Measurements from ENCODE around the gene TTI1.

The TTI1 gene

DNA sequence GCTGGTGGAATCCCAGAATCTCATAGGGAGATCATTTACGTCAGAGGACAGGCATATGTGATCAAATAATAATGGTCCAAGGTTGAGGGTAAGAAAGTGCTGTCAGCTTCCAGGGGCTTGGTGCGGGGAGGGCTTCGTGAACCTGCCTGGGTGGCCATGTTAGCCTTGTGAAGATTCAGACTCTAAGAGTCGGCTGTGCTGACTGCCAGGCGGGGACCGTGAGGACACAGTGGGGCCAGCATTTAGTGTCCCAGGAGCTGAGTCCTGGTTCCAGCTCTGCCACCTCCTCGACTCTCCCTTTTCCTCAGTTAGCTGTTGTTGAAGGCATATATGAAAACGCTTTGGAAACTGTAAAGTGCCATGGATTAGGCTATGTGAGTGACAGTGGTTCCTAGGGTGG, 96.8 kb downstream of the TTI1 start:
- no peak for DNase-seq (ENCODE audit: low spot score)

DNA sequence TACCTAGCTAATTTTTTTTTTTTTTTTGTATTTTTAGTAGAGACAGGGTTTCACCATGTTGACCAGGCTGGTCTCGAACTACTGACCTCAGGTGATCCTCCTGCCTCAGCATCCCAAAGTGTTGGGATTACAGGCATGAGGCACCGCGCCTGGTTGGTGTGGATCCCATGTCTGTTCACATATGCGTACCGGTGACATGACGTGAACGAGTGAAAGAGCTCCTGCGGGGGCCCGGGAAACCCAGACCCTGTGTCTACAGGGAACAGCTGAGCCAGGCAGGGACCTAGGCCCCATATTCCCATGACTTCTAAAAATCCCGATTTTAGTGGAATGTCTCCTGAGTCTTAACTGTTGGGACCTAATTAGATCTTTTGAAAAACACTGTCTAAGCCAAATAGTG, 97.2 kb downstream of the TTI1 start:
- DNase-seq (ENCODE audit: low spot score), result no peak

DNA sequence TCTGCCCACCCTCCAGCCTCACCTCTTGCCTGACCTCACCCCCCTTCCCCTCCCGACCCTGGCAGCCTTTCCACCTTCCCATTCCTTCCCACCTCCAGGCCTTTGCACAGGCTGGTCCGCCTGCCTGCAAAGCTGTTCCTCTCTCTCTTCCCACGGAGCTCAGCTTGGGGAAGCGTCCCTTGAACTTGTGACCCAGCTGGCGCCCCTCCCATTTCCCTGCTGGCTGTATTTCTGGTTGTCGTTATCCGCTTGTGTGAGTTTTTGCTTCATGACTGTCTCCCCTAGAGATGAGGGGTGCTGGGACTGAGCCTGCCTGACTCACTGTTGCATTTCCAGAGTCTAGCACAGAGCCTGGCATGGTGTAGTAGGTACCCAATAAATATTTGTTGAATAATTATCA, 97.8 kb downstream of the TTI1 start:
- no peak for DNase-seq (ENCODE audit: low spot score)

DNA sequence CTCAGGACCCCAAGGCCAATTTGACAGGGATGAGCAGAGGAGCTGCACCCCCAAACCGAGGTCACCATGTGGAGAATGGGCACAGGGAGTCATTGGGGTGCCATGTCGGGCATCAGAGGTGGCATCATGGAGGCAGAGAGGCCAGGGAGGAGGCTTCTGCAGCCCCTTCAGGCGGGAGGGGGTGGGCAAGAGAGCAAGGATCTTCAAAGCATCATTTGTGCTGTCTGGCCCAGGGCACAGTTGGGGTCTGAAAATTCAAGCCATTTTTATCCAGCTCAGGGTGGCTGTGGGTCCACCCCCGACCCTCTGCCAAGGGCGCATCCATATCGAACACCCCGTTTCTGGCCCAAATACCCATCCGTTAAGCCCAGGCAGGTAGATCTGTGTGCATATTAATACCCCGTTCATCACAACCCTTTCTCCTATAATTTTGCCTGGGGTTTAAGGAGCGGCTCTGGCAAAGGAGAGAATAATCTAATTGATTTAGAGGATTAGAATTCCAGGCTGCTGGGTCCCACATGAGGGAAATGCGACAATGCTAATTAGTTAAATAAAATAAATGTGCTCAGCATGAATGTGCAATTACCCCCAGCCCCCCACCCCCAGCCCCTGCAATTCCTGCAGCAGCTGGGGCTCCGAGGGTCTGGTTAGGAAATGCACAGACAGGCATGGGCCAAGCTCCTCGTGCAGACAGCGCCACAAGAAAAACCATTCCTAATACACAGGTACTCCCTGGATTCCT, 98.5 kb downstream of the TTI1 start:
- DNase-seq (ENCODE audit: low spot score), result no peak

DNA sequence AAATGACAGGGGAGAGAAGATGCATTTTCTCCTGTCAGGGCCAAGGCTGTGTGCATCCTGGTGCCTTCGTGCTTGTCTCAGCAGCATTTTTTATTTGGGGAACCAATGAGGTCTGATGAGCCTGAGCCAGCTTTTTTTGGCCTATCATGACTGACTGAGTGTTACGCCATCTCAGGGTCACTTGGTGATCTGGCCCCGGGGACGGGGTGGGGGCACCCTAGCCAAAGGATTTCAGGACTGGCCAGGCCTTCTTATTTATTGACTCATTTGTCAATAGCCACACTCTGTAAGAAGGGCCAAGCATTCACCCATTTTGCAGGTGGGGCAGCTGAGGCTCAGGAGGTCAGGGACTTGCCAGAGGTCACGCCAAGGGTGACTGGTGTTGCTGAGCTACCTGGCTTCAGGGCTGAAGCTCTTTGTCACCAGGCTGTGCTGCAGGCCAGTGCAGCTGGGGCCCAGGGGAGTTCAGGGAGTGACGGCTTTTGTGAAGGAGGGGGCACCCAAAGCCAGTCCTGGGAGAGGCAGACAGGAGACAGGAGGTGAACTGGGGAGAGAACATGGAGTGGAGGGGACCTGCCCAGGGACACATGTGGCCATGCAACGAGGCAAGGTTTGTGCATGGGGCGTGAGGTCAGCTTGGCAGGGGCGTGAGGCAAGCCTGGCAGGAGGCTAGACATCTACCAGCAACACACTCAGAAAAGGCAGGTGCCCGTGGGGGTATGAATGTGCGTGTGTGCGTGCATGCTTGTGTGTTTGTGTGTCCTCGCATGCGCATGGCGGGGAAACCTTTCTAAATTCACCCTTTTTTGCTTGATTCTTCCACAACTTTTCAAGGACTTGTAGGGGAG, 99.2 kb downstream of the TTI1 start:
- no peak for DNase-seq (ENCODE audit: low spot score)
